Mesenchymal stem cell (in vitro differentiated cells and primary cell): ENCODE data around the gene PRR29.

Experiments
- DNase-seq: peaks from one replicate; pipeline ENCODE4 v3.0.0-alpha.2; 2013
- H2AFZ ChIP-seq: one replicate; pipeline ENCODE4 v1.6.1; 2013; ENCODE audit warnings: low read depth, mild to moderate bottlenecking, control low read depth, inconsistent platforms, low read length, moderate library complexity
- H2AK5ac ChIP-seq: 2 replicates; pipeline ENCODE4 v1.6.1; 2013; ENCODE audit warnings: low read length, moderate library complexity, mild to moderate bottlenecking, inconsistent platforms; ENCODE audit not compliant: severe bottlenecking
- H2BK120ac ChIP-seq: one replicate; pipeline ENCODE4 v1.6.1; 2013; ENCODE audit warnings: low read depth, mild to moderate bottlenecking, inconsistent platforms, low read length, moderate library complexity
- H2BK12ac ChIP-seq, 2 experiments: one replicate each; pipeline ENCODE4 v1.6.1; 2013; ENCODE audit warnings: inconsistent platforms in 2 of 2, low read length in 2 of 2, mild to moderate bottlenecking in 2 of 2, moderate library complexity in 2 of 2, control low read depth in 1 of 2
- H2BK15ac ChIP-seq: one replicate; pipeline ENCODE4 v1.6.1; 2013; ENCODE audit warnings: mild to moderate bottlenecking, low read depth, inconsistent platforms; ENCODE audit not compliant: poor library complexity, severe bottlenecking
- H2BK5ac ChIP-seq: 2 replicates; pipeline ENCODE4 v1.6.1; 2013; ENCODE audit warnings: low read depth, mild to moderate bottlenecking, low read length, control low read depth, inconsistent platforms; ENCODE audit not compliant: poor library complexity, severe bottlenecking
- H3K14ac ChIP-seq, 2 experiments: one replicate each; pipeline ENCODE4 v1.6.1; 2013; ENCODE audit warnings: inconsistent platforms in 2 of 2, low read length in 2 of 2, control low read depth in 1 of 2, mild to moderate bottlenecking in 1 of 2, moderate library complexity in 1 of 2
- H3K18ac ChIP-seq, 2 experiments: one replicate each; pipeline ENCODE4 v1.6.1; 2013; ENCODE audit warnings: inconsistent platforms in 2 of 2, low read length in 2 of 2, control low read depth in 1 of 2, low read depth in 1 of 2, mild to moderate bottlenecking in 1 of 2
- H3K23ac ChIP-seq, 2 experiments: one replicate each; pipeline ENCODE4 v1.6.1; 2013; ENCODE audit warnings: inconsistent platforms in 2 of 2, low read length in 2 of 2, mild to moderate bottlenecking in 2 of 2, moderate library complexity in 2 of 2, control low read depth in 1 of 2
- H3K27ac ChIP-seq: 2 replicates; pipeline ENCODE4 v1.5.1; 2013; ENCODE audit warnings: mild to moderate bottlenecking, moderate library complexity, low read length, control low read depth, inconsistent platforms; ENCODE audit not compliant: poor library complexity, severe bottlenecking
- H3K27me3 ChIP-seq, 2 experiments: 2 replicates each; pipeline versions ENCODE4 v1.6.1 to v1.7.0; 2013; ENCODE audit warnings: low read length in 2 of 2, mild to moderate bottlenecking in 2 of 2, moderate library complexity in 2 of 2, control low read depth in 1 of 2, inconsistent platforms in 1 of 2; ENCODE audit not compliant: control insufficient read depth in 1 of 2, insufficient read depth in 1 of 2
- H3K36me3 ChIP-seq, 2 experiments: 2 replicates each; pipeline versions ENCODE4 v1.6.1 to v1.7.0; 2013; ENCODE audit warnings: low read length in 2 of 2, control low read depth in 1 of 2, inconsistent platforms in 1 of 2, low read depth in 1 of 2, mild to moderate bottlenecking in 1 of 2; ENCODE audit not compliant: insufficient read depth in 2 of 2, control insufficient read depth in 1 of 2
- H3K4ac ChIP-seq, 2 experiments: one replicate each; pipeline ENCODE4 v1.6.1; 2013; ENCODE audit warnings: inconsistent platforms in 2 of 2, low read length in 2 of 2, mild to moderate bottlenecking in 2 of 2, moderate library complexity in 2 of 2, control low read depth in 1 of 2, low read depth in 1 of 2
- H3K4me1 ChIP-seq: 2 replicates; pipeline ENCODE4 v1.6.1; 2013; ENCODE audit warnings: low read depth, low read length, control low read depth; ENCODE audit not compliant: control insufficient read depth, insufficient read depth
- H3K4me2 ChIP-seq: 2 replicates; pipeline ENCODE4 v1.6.1; 2013; ENCODE audit warnings: low read length, mild to moderate bottlenecking, inconsistent platforms; ENCODE audit not compliant: poor library complexity, severe bottlenecking
- H3K4me3 ChIP-seq, 2 experiments: 2 replicates each; pipeline versions ENCODE4 v1.5.1 to v1.7.0; 2013; ENCODE audit warnings: low read length in 2 of 2, mild to moderate bottlenecking in 2 of 2, control low read depth in 1 of 2, low read depth in 1 of 2; ENCODE audit not compliant: insufficient read depth in 1 of 2
- H3K79me1 ChIP-seq: replicated peaks from 2 replicates; pipeline ENCODE4 v1.6.1; 2013; ENCODE audit warnings: mild to moderate bottlenecking, control low read depth, low read length, inconsistent platforms; ENCODE audit not compliant: poor library complexity, severe bottlenecking
- H3K9ac ChIP-seq: 2 replicates; pipeline ENCODE4 v1.7.0; 2013; ENCODE audit warnings: mild to moderate bottlenecking, low read length, moderate library complexity
- H3K9me3 ChIP-seq: 2 replicates; pipeline ENCODE4 v1.7.0; 2013; ENCODE audit warnings: mild to moderate bottlenecking, low read length; ENCODE audit not compliant: control insufficient read depth
- H4K8ac ChIP-seq: one replicate; pipeline ENCODE4 v1.6.1; 2013; ENCODE audit warnings: inconsistent platforms, mild to moderate bottlenecking, low read length, moderate library complexity
- H4K91ac ChIP-seq: one replicate; pipeline ENCODE4 v1.6.1; 2013; ENCODE audit warnings: mild to moderate bottlenecking, low read length, inconsistent platforms
- WGBS: methylation state at CpG from one replicate; pipeline ENCODE4 v1.1.7; 2013; ENCODE audit warnings: mixed read lengths; 5-methylcytosine and 5-hydroxymethylcytosine counted together

PRR29 gene

GRCh38 chr17:63995626-63996025 lies 2.5 kb upstream of the PRR29 start:
- Histone ChIP-seq H4K8ac (no peak overlapping the region), H3K9ac (no peak overlapping the region), H3K18ac (no peak overlapping the region), H2AFZ (no peak overlapping the region), H3K23ac (no peak overlapping the region), H3K36me3 (no peaks in the 10 kb centered on the region), H2BK15ac (no peak overlapping the region), H2BK5ac (no peak overlapping the region), H3K4me1 (peaks cover 11% of the 10 kb centered on the region), H3K27me3 (peaks cover 56 to 71% of the 10 kb centered on the region in 2 experiments), H3K4me2 (no peak overlapping the region), H3K4ac (no peak overlapping the region), H2AK5ac (no peak overlapping the region), H3K27ac (no peak overlapping the region), H4K91ac (no peak overlapping the region), H3K4me3 (no peak overlapping the region), H2BK120ac (no peak overlapping the region), H3K79me1 (no peaks in the 10 kb centered on the region), H2BK12ac (no peak overlapping the region), H3K14ac (no peak overlapping the region), H3K9me3 (no peaks in the 10 kb centered on the region)
- DNase-seq = no peak
- WGBS = 70% methylated on average over 3 of the region's 5 CpGs

GRCh38 chr17:63996430-63997182 lies 1.5 kb upstream of the PRR29 start:
- H4K91ac ChIP-seq = no peak overlapping the region
- no peak overlapping the region for H2BK15ac ChIP-seq
- no peak overlapping the region for H3K27ac ChIP-seq
- peaks cover 50 to 65% of the 10 kb centered on the region in 2 experiments for H3K27me3 ChIP-seq
- no peaks in the 10 kb centered on the region for H3K9me3 ChIP-seq
- WGBS = 94% methylated on average over 11 of the region's 11 CpGs
- H3K14ac ChIP-seq = no peak overlapping the region
- H3K4me3 ChIP-seq = no peak overlapping the region
- no peak for DNase-seq
- H2AFZ ChIP-seq = no peak overlapping the region
- no peak overlapping the region for H3K4me2 ChIP-seq
- H3K18ac ChIP-seq = no peak overlapping the region
- no peak overlapping the region for H2BK120ac ChIP-seq
- no peak overlapping the region for H3K4ac ChIP-seq
- H4K8ac ChIP-seq = no peak overlapping the region
- no peak overlapping the region for H2BK5ac ChIP-seq
- H2AK5ac ChIP-seq = no peak overlapping the region
- no peak overlapping the region for H3K23ac ChIP-seq
- no peaks in the 10 kb centered on the region for H3K36me3 ChIP-seq
- no peaks in the 10 kb centered on the region for H3K79me1 ChIP-seq
- H2BK12ac ChIP-seq = no peak overlapping the region
- H3K9ac ChIP-seq = no peak overlapping the region
- peaks cover 10% of the 10 kb centered on the region for H3K4me1 ChIP-seq

GRCh38 chr17:63997341-63998048 lies 656 bp upstream of the PRR29 start:
- no peaks in the 10 kb centered on the region for H3K79me1 ChIP-seq
- H3K9ac ChIP-seq = peak overlapping the region; percentile 79
- H3K18ac ChIP-seq = no peak overlapping the region
- H2AK5ac ChIP-seq = no peak overlapping the region
- H3K9me3 ChIP-seq = no peaks in the 10 kb centered on the region
- H3K23ac ChIP-seq = no peak overlapping the region
- no peak overlapping the region for H2AFZ ChIP-seq
- H4K91ac ChIP-seq = no peak overlapping the region
- H2BK5ac ChIP-seq = no peak overlapping the region
- peak overlapping the region; percentile 63 for H3K4me2 ChIP-seq
- DNase-seq = no peak
- WGBS = 7% methylated on average over 19 of the region's 19 CpGs
- H3K4me3 ChIP-seq = peak overlapping the region in 1 of 2 experiments; percentile 86
- no peaks in the 10 kb centered on the region for H3K36me3 ChIP-seq
- H2BK120ac ChIP-seq = no peak overlapping the region
- no peak overlapping the region for H3K14ac ChIP-seq
- H3K4me1 ChIP-seq = peaks cover 10% of the 10 kb centered on the region
- H3K27me3 ChIP-seq = peaks cover 47 to 56% of the 10 kb centered on the region in 2 experiments
- no peak overlapping the region for H3K27ac ChIP-seq
- H4K8ac ChIP-seq = no peak overlapping the region
- H3K4ac ChIP-seq = no peak overlapping the region
- H2BK12ac ChIP-seq = no peak overlapping the region
- no peak overlapping the region for H2BK15ac ChIP-seq
